Measurements from ENCODE around the gene MEF2A. TPM values are rescaled to one million over a fixed set of nuclear protein-coding genes. Genes with fewer than 3 reads are reported as not detected.

The MEF2A gene
- total RNA-seq, 1 experiment from 2014 or later: 13.6 TPM

GRCh38 chr15:99578809-99579208, 13.0 kb downstream of the MEF2A start:
- Histone ChIP-seq H3K36me3 (replicated peaks; ENCODE audit: control insufficient read depth, insufficient read depth, low read length) (no peaks in the 10 kb centered on the region), H3K27me3 (ENCODE audit: control insufficient read depth, insufficient read depth, low read length) (no peaks in the 10 kb centered on the region), H3K4me3 (ENCODE audit: insufficient read depth, low read depth, low read length) (no peak overlapping the region)
- peak; percentile 33 for DNase-seq

- DNase-seq: peak; percentile 19
- no peaks in the 10 kb centered on the region for H3K36me3 ChIP-seq (replicated peaks; ENCODE audit: control insufficient read depth, insufficient read depth, low read length)
- H3K27me3 ChIP-seq (ENCODE audit: control insufficient read depth, insufficient read depth, low read length): no peaks in the 10 kb centered on the region
- no peak overlapping the region for H3K4me3 ChIP-seq (ENCODE audit: insufficient read depth, low read depth, low read length)
Observed at GRCh38 chr15:99580076-99580475, 14.3 kb downstream of the MEF2A start.

- Histone ChIP-seq H3K4me3 (ENCODE audit: insufficient read depth, low read depth, low read length) (no peak overlapping the region), H3K27me3 (ENCODE audit: control insufficient read depth, insufficient read depth, low read length) (no peaks in the 10 kb centered on the region), H3K36me3 (replicated peaks; ENCODE audit: control insufficient read depth, insufficient read depth, low read length) (no peaks in the 10 kb centered on the region)
- DNase-seq: no peak
Observed at GRCh38 chr15:99582508-99582960, 16.8 kb downstream of the MEF2A start.

- H3K4me3 ChIP-seq (ENCODE audit: insufficient read depth, low read depth, low read length): no peak overlapping the region
- H3K27me3 ChIP-seq (ENCODE audit: control insufficient read depth, insufficient read depth, low read length): no peaks in the 10 kb centered on the region
- no peak for DNase-seq
- no peaks in the 10 kb centered on the region for H3K36me3 ChIP-seq (replicated peaks; ENCODE audit: control insufficient read depth, insufficient read depth, low read length)
Observed at GRCh38 chr15:99584081-99584600, 18.4 kb downstream of the MEF2A start.

GRCh38 chr15:99586121-99586520, 20.3 kb downstream of the MEF2A start:
- Histone ChIP-seq H3K27me3 (ENCODE audit: control insufficient read depth, insufficient read depth, low read length) (no peaks in the 10 kb centered on the region), H3K36me3 (replicated peaks; ENCODE audit: control insufficient read depth, insufficient read depth, low read length) (no peaks in the 10 kb centered on the region), H3K4me3 (ENCODE audit: insufficient read depth, low read depth, low read length) (no peak overlapping the region)
- no peak for DNase-seq

GRCh38 chr15:99589801-99590200, 24.0 kb downstream of the MEF2A start:
- no peaks in the 10 kb centered on the region for H3K27me3 ChIP-seq (ENCODE audit: control insufficient read depth, insufficient read depth, low read length)
- H3K4me3 ChIP-seq (ENCODE audit: insufficient read depth, low read depth, low read length): no peak overlapping the region
- no peaks in the 10 kb centered on the region for H3K36me3 ChIP-seq (replicated peaks; ENCODE audit: control insufficient read depth, insufficient read depth, low read length)
- DNase-seq: no peak

GRCh38 chr15:99590913-99591646, 25.3 kb downstream of the MEF2A start:
- H3K4me3 ChIP-seq (ENCODE audit: insufficient read depth, low read depth, low read length): no peak overlapping the region

GRCh38 chr15:99592145-99592791, 26.5 kb downstream of the MEF2A start:
- no peak for DNase-seq
- Histone ChIP-seq H3K36me3 (replicated peaks; ENCODE audit: control insufficient read depth, insufficient read depth, low read length) (no peaks in the 10 kb centered on the region), H3K27me3 (ENCODE audit: control insufficient read depth, insufficient read depth, low read length) (no peaks in the 10 kb centered on the region), H3K4me3 (ENCODE audit: insufficient read depth, low read depth, low read length) (no peak overlapping the region)

More at GRCh38 chr15:99590913-99591646, 25.3 kb downstream of the MEF2A start:
- no peak for DNase-seq
- Histone ChIP-seq H3K27me3 (ENCODE audit: control insufficient read depth, insufficient read depth, low read length) (no peaks in the 10 kb centered on the region), H3K36me3 (replicated peaks; ENCODE audit: control insufficient read depth, insufficient read depth, low read length) (no peaks in the 10 kb centered on the region)

- Histone ChIP-seq H3K4me3 (ENCODE audit: insufficient read depth, low read depth, low read length) (no peak overlapping the region), H3K36me3 (replicated peaks; ENCODE audit: control insufficient read depth, insufficient read depth, low read length) (no peaks in the 10 kb centered on the region), H3K27me3 (ENCODE audit: control insufficient read depth, insufficient read depth, low read length) (no peaks in the 10 kb centered on the region)
- no peak for DNase-seq
Observed at GRCh38 chr15:99593070-99593469, 27.3 kb downstream of the MEF2A start.

GRCh38 chr15:99594916-99595315, 29.1 kb downstream of the MEF2A start:
- Histone ChIP-seq H3K27me3 (ENCODE audit: control insufficient read depth, insufficient read depth, low read length) (no peaks in the 10 kb centered on the region), H3K4me3 (ENCODE audit: insufficient read depth, low read depth, low read length) (no peak overlapping the region), H3K36me3 (replicated peaks; ENCODE audit: control insufficient read depth, insufficient read depth, low read length) (no peaks in the 10 kb centered on the region)
- no peak for DNase-seq

GRCh38 chr15:99598296-99598695, 32.5 kb downstream of the MEF2A start:
- DNase-seq: no peak
- no peaks in the 10 kb centered on the region for H3K27me3 ChIP-seq (ENCODE audit: control insufficient read depth, insufficient read depth, low read length)
- no peak overlapping the region for H3K4me3 ChIP-seq (ENCODE audit: insufficient read depth, low read depth, low read length)
- H3K36me3 ChIP-seq (replicated peaks; ENCODE audit: control insufficient read depth, insufficient read depth, low read length): no peaks in the 10 kb centered on the region

- no peak for DNase-seq
- Histone ChIP-seq H3K36me3 (replicated peaks; ENCODE audit: control insufficient read depth, insufficient read depth, low read length) (no peaks in the 10 kb centered on the region), H3K4me3 (ENCODE audit: insufficient read depth, low read depth, low read length) (no peak overlapping the region), H3K27me3 (ENCODE audit: control insufficient read depth, insufficient read depth, low read length) (no peaks in the 10 kb centered on the region)
Observed at GRCh38 chr15:99603828-99604227, 38.0 kb downstream of the MEF2A start.

- no peaks in the 10 kb centered on the region for H3K27me3 ChIP-seq (ENCODE audit: control insufficient read depth, insufficient read depth, low read length)
- no peaks in the 10 kb centered on the region for H3K36me3 ChIP-seq (replicated peaks; ENCODE audit: control insufficient read depth, insufficient read depth, low read length)
- no peak overlapping the region for H3K4me3 ChIP-seq (ENCODE audit: insufficient read depth, low read depth, low read length)
- DNase-seq: no peak
Observed at GRCh38 chr15:99604865-99605264, 39.1 kb downstream of the MEF2A start.

- Histone ChIP-seq H3K4me3 (ENCODE audit: insufficient read depth, low read depth, low read length) (no peak overlapping the region), H3K27me3 (ENCODE audit: control insufficient read depth, insufficient read depth, low read length) (no peaks in the 10 kb centered on the region), H3K36me3 (replicated peaks; ENCODE audit: control insufficient read depth, insufficient read depth, low read length) (no peaks in the 10 kb centered on the region)
- no peak for DNase-seq
Observed at GRCh38 chr15:99605490-99605931, 39.7 kb downstream of the MEF2A start.

- DNase-seq: no peak
- H3K4me3 ChIP-seq (ENCODE audit: insufficient read depth, low read depth, low read length): no peak overlapping the region
- H3K36me3 ChIP-seq (replicated peaks; ENCODE audit: control insufficient read depth, insufficient read depth, low read length): no peaks in the 10 kb centered on the region
- no peaks in the 10 kb centered on the region for H3K27me3 ChIP-seq (ENCODE audit: control insufficient read depth, insufficient read depth, low read length)
Observed at GRCh38 chr15:99605990-99606389, 40.2 kb downstream of the MEF2A start.

Data from H7 (cell line).